Fibroblast of skin of right biceps (primary cell): Measurements from ENCODE around the gene CCDC68.

ENCODE experiments used
- DNase-seq: peaks from one replicate; pipeline ENCODE4 v3.0.0-alpha.2; 2013

Gene CCDC68

GRCh38 chr18:54960197-54960596 is 936 bp upstream of the CCDC68 start:
- DNase-seq = no peak

- no peak for DNase-seq
Observed at GRCh38 chr18:54957996-54958395, 1.3 kb downstream of the CCDC68 start.

GRCh38 chr18:54957296-54957832 is 1.9 kb downstream of the CCDC68 start:
- no peak for DNase-seq

- no peak for DNase-seq
Observed at GRCh38 chr18:54956506-54956905, 2.8 kb downstream of the CCDC68 start.

GRCh38 chr18:54952026-54952425 is 7.2 kb downstream of the CCDC68 start:
- DNase-seq = no peak

- no peak for DNase-seq
Observed at GRCh38 chr18:54950221-54950620, 9.0 kb downstream of the CCDC68 start.

- no peak for DNase-seq
Observed at GRCh38 chr18:54949588-54949987, 9.7 kb downstream of the CCDC68 start.

- DNase-seq = no peak
Observed at GRCh38 chr18:54948350-54948837, 10.9 kb downstream of the CCDC68 start.

- DNase-seq = peak; percentile 15
Observed at GRCh38 chr18:54947091-54947490, 12.2 kb downstream of the CCDC68 start.

GRCh38 chr18:54946149-54946581 is 13.1 kb downstream of the CCDC68 start:
- peak; percentile 26 for DNase-seq

- no peak for DNase-seq
Observed at GRCh38 chr18:54945576-54946125, 13.6 kb downstream of the CCDC68 start.

GRCh38 chr18:54942569-54942968 is 16.7 kb downstream of the CCDC68 start:
- no peak for DNase-seq

- no peak for DNase-seq
Observed at GRCh38 chr18:54942144-54942543, 17.1 kb downstream of the CCDC68 start.

- DNase-seq = no peak
Observed at GRCh38 chr18:54939361-54939917, 19.8 kb downstream of the CCDC68 start.

- DNase-seq = no peak
Observed at GRCh38 chr18:54938506-54938905, 20.8 kb downstream of the CCDC68 start.

GRCh38 chr18:54932472-54932871 is 26.8 kb downstream of the CCDC68 start:
- DNase-seq = no peak

GRCh38 chr18:54931152-54931551 is 28.1 kb downstream of the CCDC68 start:
- no peak for DNase-seq

- no peak for DNase-seq
Observed at GRCh38 chr18:54928236-54928635, 31.0 kb downstream of the CCDC68 start.

GRCh38 chr18:54926593-54927325 is 32.5 kb downstream of the CCDC68 start:
- peak; percentile 48 for DNase-seq

- peak; percentile 33 for DNase-seq
Observed at GRCh38 chr18:54924948-54925347, 34.3 kb downstream of the CCDC68 start.

GRCh38 chr18:54923339-54923956 is 35.8 kb downstream of the CCDC68 start:
- no peak for DNase-seq

GRCh38 chr18:54919412-54919811 is 39.8 kb downstream of the CCDC68 start:
- no peak for DNase-seq

- no peak for DNase-seq
Observed at GRCh38 chr18:54918060-54918459, 41.2 kb downstream of the CCDC68 start.

GRCh38 chr18:54916507-54916906 is 42.8 kb downstream of the CCDC68 start:
- no peak for DNase-seq
